H9 (cell line): ENCODE measurements around the gene TSPAN33. TPM values are rescaled to one million over a fixed set of nuclear protein-coding genes. Genes with fewer than 3 reads are reported as not detected.
A peak's percentile ranks its signal among the peaks of the same experiment; 100 is the strongest.
"Not testable (repeated sequence)": the region's sequence is repeated elsewhere in the genome, so short reads cannot be mapped to it uniquely, and the experiment has no call there.

Experiments
- DNase-seq: peaks from one replicate; pipeline ENCODE4 v3.0.0-alpha.2; 2017
- H2AFZ ChIP-seq: one replicate; pipeline ENCODE4 v1.6.1; 2013; ENCODE audit warnings: mild to moderate bottlenecking, low read length, control low read depth, moderate library complexity
- H2AK5ac ChIP-seq: 2 replicates; pipeline ENCODE4 v1.6.1; 2013; ENCODE audit warnings: low read length, control low read depth, mixed read lengths; ENCODE audit not compliant: insufficient read length
- H2BK120ac ChIP-seq: one replicate; pipeline ENCODE4 v1.6.1; 2013; ENCODE audit warnings: low read depth, mild to moderate bottlenecking, low read length, control low read depth, inconsistent platforms; ENCODE audit not compliant: poor library complexity, severe bottlenecking
- H2BK12ac ChIP-seq: 2 replicates; pipeline ENCODE4 v1.6.1; 2013; ENCODE audit warnings: low read length, control low read depth, mixed read lengths, low read depth; ENCODE audit not compliant: insufficient read length
- H2BK15ac ChIP-seq: 2 replicates; pipeline ENCODE4 v1.6.1; 2013; ENCODE audit warnings: low read depth, low read length, control low read depth
- H2BK20ac ChIP-seq: one replicate; pipeline ENCODE4 v1.6.1; 2013; ENCODE audit warnings: low read depth, mild to moderate bottlenecking, low read length, control low read depth, inconsistent platforms; ENCODE audit not compliant: poor library complexity, severe bottlenecking
- H2BK5ac ChIP-seq: 2 replicates; pipeline ENCODE4 v1.6.1; 2013; ENCODE audit warnings: low read length, control low read depth, mixed read lengths; ENCODE audit not compliant: insufficient read length
- H3K14ac ChIP-seq: 2 replicates; pipeline ENCODE4 v1.6.1; 2013; ENCODE audit warnings: low read length, control low read depth; ENCODE audit not compliant: insufficient read depth
- H3K18ac ChIP-seq: 2 replicates; pipeline ENCODE4 v1.6.1; 2013; ENCODE audit warnings: low read depth, mild to moderate bottlenecking, mixed read lengths, low read length, control low read depth; ENCODE audit not compliant: insufficient read length
- H3K23ac ChIP-seq: 2 replicates; pipeline ENCODE4 v1.6.1; 2013; ENCODE audit warnings: low read length, control low read depth, mixed read lengths, low read depth; ENCODE audit not compliant: insufficient read length
- H3K23me2 ChIP-seq: 2 replicates; pipeline ENCODE4 v1.6.1; 2013; ENCODE audit warnings: low read depth, mild to moderate bottlenecking, mixed read lengths, low read length, control low read depth; ENCODE audit not compliant: insufficient read length, poor library complexity, severe bottlenecking
- H3K27ac ChIP-seq: 2 replicates; pipeline ENCODE4 v1.5.1; 2013; ENCODE audit warnings: low read length, control low read depth, mixed read lengths, low read depth; ENCODE audit not compliant: insufficient read length
- H3K27me3 ChIP-seq: 2 replicates; pipeline ENCODE4 v1.6.1; 2013; ENCODE audit warnings: low read length, control low read depth, inconsistent platforms; ENCODE audit not compliant: insufficient read depth
- H3K4ac ChIP-seq: 2 replicates; pipeline ENCODE4 v1.6.1; 2013; ENCODE audit warnings: low read depth, mild to moderate bottlenecking, control low read depth, inconsistent platforms, low read length, moderate library complexity
- H3K4me1 ChIP-seq: 2 replicates; pipeline ENCODE4 v1.6.1; 2013; ENCODE audit warnings: low read length, control low read depth, inconsistent platforms; ENCODE audit not compliant: insufficient read depth
- H3K4me2 ChIP-seq: 2 replicates; pipeline ENCODE4 v1.6.1; 2013; ENCODE audit warnings: low read length, control low read depth, mixed read lengths; ENCODE audit not compliant: insufficient read length, insufficient read depth
- H3K56ac ChIP-seq: 2 replicates; pipeline ENCODE4 v1.6.1; 2013; ENCODE audit warnings: low read depth, mild to moderate bottlenecking, mixed read lengths, low read length, control low read depth; ENCODE audit not compliant: insufficient read length
- H3K79me1 ChIP-seq: 2 replicates; pipeline ENCODE4 v1.6.1; 2013; ENCODE audit warnings: low read depth, mild to moderate bottlenecking, moderate library complexity, low read length, control low read depth, inconsistent platforms; ENCODE audit not compliant: insufficient read depth, poor library complexity, severe bottlenecking
- H3K79me2 ChIP-seq: 2 replicates; pipeline ENCODE4 v1.6.1; 2013; ENCODE audit warnings: low read length, control low read depth, inconsistent platforms; ENCODE audit not compliant: insufficient read depth
- H3K9ac ChIP-seq: 2 replicates; pipeline ENCODE4 v1.6.1; 2013; ENCODE audit warnings: low read length, control low read depth, mixed read lengths; ENCODE audit not compliant: insufficient read length; ENCODE audit errors: extremely low read depth
- H3K9me3 ChIP-seq: one replicate; pipeline ENCODE4 v1.6.1; 2013; ENCODE audit warnings: low read depth, low read length, inconsistent platforms; ENCODE audit not compliant: control insufficient read depth
- H3T11ph ChIP-seq: one replicate; pipeline ENCODE4 v1.6.1; 2013; ENCODE audit warnings: mild to moderate bottlenecking, low read length, control low read depth, inconsistent platforms
- H4K20me1 ChIP-seq: one replicate; pipeline ENCODE4 v1.6.1; 2013; ENCODE audit not compliant: control insufficient read depth, insufficient read length, insufficient read depth
- H4K5ac ChIP-seq: 2 replicates; pipeline ENCODE4 v1.6.1; 2013; ENCODE audit warnings: low read depth, mild to moderate bottlenecking, mixed read lengths, low read length, control low read depth; ENCODE audit not compliant: insufficient read length
- H4K8ac ChIP-seq: replicated peaks from 2 replicates; pipeline ENCODE4 v1.6.1; 2013; ENCODE audit warnings: low read length, control low read depth, mixed read lengths, low read depth; ENCODE audit not compliant: insufficient read length
- H4K91ac ChIP-seq: 2 replicates; pipeline ENCODE4 v1.6.1; 2013; ENCODE audit warnings: low read depth, mild to moderate bottlenecking, moderate library complexity, mixed read lengths, low read length, control low read depth; ENCODE audit not compliant: insufficient read length
- H3K27ac Mint-ChIP-seq, 3 experiments: 2 replicates in 2 of 3; 3 replicates in 1 of 3; pipeline ENCODE4 v1.8.0; 2020 to 2021; ENCODE audit warnings: mixed read lengths in 3 of 3, mild to moderate bottlenecking in 1 of 3, moderate library complexity in 1 of 3
- H3K27me3 Mint-ChIP-seq: 2 replicates; pipeline ENCODE4 v1.8.0; 2021; ENCODE audit warnings: low read depth, mild to moderate bottlenecking, moderate library complexity, mixed read lengths
- H3K36me3 Mint-ChIP-seq, 3 experiments: 2 replicates in 2 of 3; 3 replicates in 1 of 3; pipeline ENCODE4 v1.8.0; 2020 to 2021; ENCODE audit warnings: low read depth in 3 of 3, mixed read lengths in 3 of 3; ENCODE audit not compliant: insufficient read depth in 1 of 3
- H3K4me1 Mint-ChIP-seq, 2 experiments: 2 replicates each; pipeline ENCODE4 v1.8.0; 2020; ENCODE audit warnings: mixed read lengths in 2 of 2
- H3K4me3 Mint-ChIP-seq, 2 experiments: 2 replicates in 1 of 2; 3 replicates in 1 of 2; pipeline ENCODE4 v1.8.0; 2020 to 2021; ENCODE audit warnings: mild to moderate bottlenecking in 2 of 2, mixed read lengths in 2 of 2, moderate library complexity in 1 of 2
- H3K9me3 Mint-ChIP-seq, 2 experiments: 2 replicates in 1 of 2; 3 replicates in 1 of 2; pipeline ENCODE4 v1.8.0; 2020; ENCODE audit warnings: mild to moderate bottlenecking in 2 of 2, mixed read lengths in 2 of 2, moderate library complexity in 1 of 2
- CTCF ChIP-seq: fragments of 200-600 bp; sonication (generic); conservative IDR thresholded peaks from 3 replicates; pipeline ENCODE4 v1.8.0; 2021; ENCODE audit warnings: antibody characterized with exemption, mild to moderate bottlenecking
- WGBS: extraction: QIAGEN DNeasy Blood & Tissue Kit; methylation state at CpG from one replicate; pipeline ENCODE4 v1.1.7; 2013; ENCODE audit warnings: missing lambda C conversion rate, low lambda C conversion rate, mixed read lengths; ENCODE audit not compliant: insufficient read length; ENCODE audit errors: extremely low coverage; 5-methylcytosine and 5-hydroxymethylcytosine counted together
- total RNA-seq: library from RNA; stranded (reverse); gene quantifications from 2 replicates; pipeline ENCODE4 v1.2.1, GENCODE V29; 2021

Gene TSPAN33
- total RNA-seq, 1 experiment from 2014 or later, result 34.7 TPM

GRCh38 chr7:129218514-129219062 lies 74.1 kb downstream of the TSPAN33 start:
- no peaks in the 10 kb centered on the region for H4K20me1 ChIP-seq
- DNase-seq, result peak; percentile 89
- no peak overlapping the region for H2BK12ac ChIP-seq
- no peak overlapping the region for H4K5ac ChIP-seq
- H3K27me3 Mint-ChIP-seq, result no peaks in the 10 kb centered on the region; the same call in 1 of the 2 replicates
- no peak overlapping the region for H2BK5ac ChIP-seq
- peaks cover 15 to 19% (median 16%) of the 10 kb centered on the region in 3 experiments for H3K36me3 Mint-ChIP-seq
- H3K4me1 ChIP-seq, result no peaks in the 10 kb centered on the region
- WGBS, result no CpG with 5 or more reads among the region's 9 CpGs
- peak; percentile 93 for TF ChIP-seq CTCF
- peaks cover 22 to 27% of the 10 kb centered on the region in 2 experiments for H3K9me3 Mint-ChIP-seq
- H2BK120ac ChIP-seq, result no peak overlapping the region
- peaks cover 4 to 8% of the 10 kb centered on the region in 2 experiments for H3K4me1 Mint-ChIP-seq
- no peaks in the 10 kb centered on the region for H3K79me2 ChIP-seq
- H3K27ac Mint-ChIP-seq, result no peak overlapping the region; a peak in 1 of 7 replicates
- no peak overlapping the region for H3K4me2 ChIP-seq
- no peak overlapping the region for H3K4me3 Mint-ChIP-seq
- H3K27ac ChIP-seq, result no peak overlapping the region
- H2AK5ac ChIP-seq, result no peak overlapping the region
- H2BK15ac ChIP-seq, result no peak overlapping the region
- no peak overlapping the region for H4K91ac ChIP-seq
- H3K23ac ChIP-seq, result no peak overlapping the region
- no peak overlapping the region for H2AFZ ChIP-seq
- H3K4ac ChIP-seq, result no peak overlapping the region
- no peak overlapping the region for H3K9ac ChIP-seq
- H3K9me3 ChIP-seq, result no peaks in the 10 kb centered on the region
- H3K23me2 ChIP-seq, result no peaks in the 10 kb centered on the region
- H3K79me1 ChIP-seq, result no peaks in the 10 kb centered on the region
- H3T11ph ChIP-seq, result no peak overlapping the region
- H3K27me3 ChIP-seq, result no peaks in the 10 kb centered on the region
- no peak overlapping the region for H3K18ac ChIP-seq
- H3K56ac ChIP-seq, result no peak overlapping the region
- no peak overlapping the region for H3K14ac ChIP-seq
- H4K8ac ChIP-seq, result no peak overlapping the region
- no peak overlapping the region for H2BK20ac ChIP-seq

GRCh38 chr7:129219166-129219565 lies 74.7 kb downstream of the TSPAN33 start:
- WGBS, result no CpG with 5 or more reads among the region's 4 CpGs

More at GRCh38 chr7:129219166-129219565, 74.7 kb downstream of the TSPAN33 start:
- not testable (repeated sequence) for H3K79me2 ChIP-seq, H3K27me3 Mint-ChIP-seq, H3K23me2 ChIP-seq, H3K9ac ChIP-seq, H3T11ph ChIP-seq, H3K14ac ChIP-seq, H4K8ac ChIP-seq, H3K27ac Mint-ChIP-seq, H2BK20ac ChIP-seq, H3K4me1 ChIP-seq, H3K27ac ChIP-seq, H3K4me2 ChIP-seq, H3K4me3 Mint-ChIP-seq, H3K23ac ChIP-seq, H3K18ac ChIP-seq, H4K20me1 ChIP-seq, H3K4ac ChIP-seq, H2AK5ac ChIP-seq, DNase-seq, H2AFZ ChIP-seq, H2BK120ac ChIP-seq, H3K56ac ChIP-seq, H3K27me3 ChIP-seq, H2BK5ac ChIP-seq, H4K5ac ChIP-seq, H3K4me1 Mint-ChIP-seq, H2BK15ac ChIP-seq, H3K79me1 ChIP-seq, H4K91ac ChIP-seq, H3K9me3 ChIP-seq, H2BK12ac ChIP-seq
- H3K36me3 Mint-ChIP-seq, result peaks cover 13 to 16% (median 14%) of the 10 kb centered on the region in 3 experiments
- peaks cover 24% of the 10 kb centered on the region in 2 experiments for H3K9me3 Mint-ChIP-seq
